Measurements from ENCODE around the gene SYT2.

- TF ChIP-seq RCOR1 (conservative IDR thresholded peaks at IDR 0.05; ENCODE audit: low read depth, low read length): no peak
- TF ChIP-seq HCFC1 (IDR thresholded peaks at IDR 0.05; ENCODE audit: low read length): no peak
- no peak for TF ChIP-seq RB1 (IDR thresholded peaks at IDR 0.05; ENCODE audit: borderline replicate concordance)
- no peak for TF ChIP-seq ELK1 (IDR thresholded peaks at IDR 0.05; ENCODE audit: low read depth, low read length)
- no peak for TF ChIP-seq LARP7 (IDR thresholded peaks at IDR 0.05)
- no peak for TF ChIP-seq USF1 (IDR thresholded peaks at IDR 0.05; ENCODE audit: borderline replicate concordance, extremely low read length, insufficient read depth, low read depth, low read length)
- no peak for TF ChIP-seq CTCF (IDR thresholded peaks at IDR 0.05 in 2 of 3, conservative IDR thresholded peaks at IDR 0.05 in 1 of 3; ENCODE audit: control insufficient read depth in 2 of 3, extremely low read depth in 1 of 3, insufficient read depth in 1 of 3, low read depth in 3 of 3, low read length in 3 of 3)
- TF ChIP-seq POLR2A (IDR thresholded peaks at IDR 0.05; ENCODE audit: low read depth, low read length): no peak
- TF ChIP-seq PRDM15 (CRISPR knock-in tag; IDR thresholded peaks at IDR 0.05): no peak
- no peak for TF ChIP-seq EP300 (IDR thresholded peaks at IDR 0.05; ENCODE audit: borderline replicate concordance in 1 of 2, control insufficient read depth in 1 of 2, low read depth in 2 of 2, low read length in 2 of 2)
- TF ChIP-seq HDAC2 (IDR thresholded peaks at IDR 0.05): no peak
- no peak for TF ChIP-seq MAX (IDR thresholded peaks at IDR 0.05; ENCODE audit: low read depth, low read length)
- no peak for TF ChIP-seq JUND (IDR thresholded peaks at IDR 0.05; ENCODE audit: low read depth, low read length)
- no peak for TF ChIP-seq REST (IDR thresholded peaks at IDR 0.05; ENCODE audit: low read depth, low read length)
Observed at GRCh38 chr1:202588503-202589189, 121.6 kb downstream of the SYT2 start.
